ENCODE data around the gene MBNL2.
A peak's percentile ranks its signal among the peaks of the same experiment; 100 is the strongest.

MBNL2 gene

DNA sequence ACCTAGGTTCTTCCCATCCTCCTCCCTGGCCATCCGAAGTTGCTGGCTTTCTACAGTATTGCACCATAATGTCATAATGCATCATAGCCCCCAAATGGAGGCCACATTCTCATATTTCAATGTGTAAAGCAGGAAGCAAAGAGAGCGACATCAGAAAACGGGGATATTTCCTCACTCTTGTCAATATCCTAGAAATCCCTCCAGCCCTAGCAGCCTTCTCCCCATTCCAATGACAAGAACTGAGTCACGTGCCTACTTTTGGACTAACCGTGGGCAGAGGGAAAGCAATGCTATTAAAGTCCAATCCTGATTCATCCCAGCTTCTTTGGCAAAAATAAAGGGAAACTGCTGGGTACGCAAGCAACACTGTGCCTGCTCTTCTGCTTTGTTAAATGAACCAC lies 207.5 kb downstream of the MBNL2 start:
- no peak for DNase-seq

DNA sequence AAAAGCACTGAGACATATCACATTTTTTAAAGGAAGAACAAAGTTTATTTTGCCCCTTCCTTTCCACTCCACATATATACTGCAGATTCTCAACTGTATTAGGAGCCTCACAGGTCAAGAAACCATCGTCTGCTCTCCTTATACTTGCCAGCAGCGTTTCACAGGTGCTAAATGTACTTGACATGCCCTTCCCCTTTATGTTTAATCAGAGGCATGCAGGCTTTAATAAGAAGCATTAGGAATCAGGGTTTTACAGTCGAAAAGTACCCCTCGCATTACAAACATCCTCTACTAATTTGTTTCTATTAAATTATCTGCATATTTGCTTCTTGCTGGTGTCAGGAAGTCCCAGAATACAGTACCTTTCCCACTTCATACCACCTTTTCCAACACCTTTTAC lies 208.2 kb downstream of the MBNL2 start:
- DNase-seq, result no peak

GRCh38 chr13:97431171-97431764 lies 209.1 kb downstream of the MBNL2 start:
- no peak for DNase-seq

- DNase-seq, result peak; percentile 37
Measured at GRCh38 chr13:97432232-97432916, 210.2 kb downstream of the MBNL2 start.

DNA sequence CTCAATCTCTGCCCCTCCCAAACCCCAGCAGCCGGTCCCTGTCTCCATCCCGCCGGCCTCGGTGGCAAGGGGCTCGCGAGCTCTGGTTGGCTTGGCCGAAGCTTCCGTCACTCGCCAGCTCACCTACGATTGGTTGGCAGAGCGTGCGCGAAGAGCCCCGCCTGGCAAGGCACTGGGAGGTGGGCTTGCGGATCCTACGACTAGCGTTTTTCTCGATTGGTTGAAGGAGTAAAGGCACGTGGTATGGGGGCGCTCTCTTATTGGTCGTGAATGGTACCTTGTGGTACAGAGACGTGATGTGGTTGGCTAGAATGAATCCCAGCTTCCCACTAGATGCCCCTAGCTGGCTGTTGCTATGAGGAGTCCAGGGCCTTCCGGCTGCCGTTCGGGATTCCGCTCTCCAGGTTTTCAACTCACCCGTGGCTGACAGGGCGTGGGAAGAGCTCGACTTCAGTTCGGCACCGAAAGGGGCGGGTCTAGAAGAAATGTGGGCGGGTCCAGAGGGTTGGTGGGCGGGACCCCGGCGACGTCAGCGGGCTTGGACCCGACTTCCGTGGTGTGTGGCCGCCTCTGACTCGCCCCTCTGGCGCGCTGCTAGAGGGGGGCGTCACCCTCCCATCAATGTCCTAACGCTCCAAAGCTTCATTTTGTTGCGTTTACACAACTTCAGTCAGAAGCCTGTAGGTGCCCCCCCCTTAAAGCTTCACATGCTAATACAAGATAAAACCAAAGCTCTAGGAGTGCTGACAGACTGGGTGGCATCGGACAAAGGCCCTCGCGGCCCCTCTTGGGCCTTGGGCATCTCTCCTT lies 211.0 kb downstream of the MBNL2 start:
- peak; percentile 100 for DNase-seq

DNA sequence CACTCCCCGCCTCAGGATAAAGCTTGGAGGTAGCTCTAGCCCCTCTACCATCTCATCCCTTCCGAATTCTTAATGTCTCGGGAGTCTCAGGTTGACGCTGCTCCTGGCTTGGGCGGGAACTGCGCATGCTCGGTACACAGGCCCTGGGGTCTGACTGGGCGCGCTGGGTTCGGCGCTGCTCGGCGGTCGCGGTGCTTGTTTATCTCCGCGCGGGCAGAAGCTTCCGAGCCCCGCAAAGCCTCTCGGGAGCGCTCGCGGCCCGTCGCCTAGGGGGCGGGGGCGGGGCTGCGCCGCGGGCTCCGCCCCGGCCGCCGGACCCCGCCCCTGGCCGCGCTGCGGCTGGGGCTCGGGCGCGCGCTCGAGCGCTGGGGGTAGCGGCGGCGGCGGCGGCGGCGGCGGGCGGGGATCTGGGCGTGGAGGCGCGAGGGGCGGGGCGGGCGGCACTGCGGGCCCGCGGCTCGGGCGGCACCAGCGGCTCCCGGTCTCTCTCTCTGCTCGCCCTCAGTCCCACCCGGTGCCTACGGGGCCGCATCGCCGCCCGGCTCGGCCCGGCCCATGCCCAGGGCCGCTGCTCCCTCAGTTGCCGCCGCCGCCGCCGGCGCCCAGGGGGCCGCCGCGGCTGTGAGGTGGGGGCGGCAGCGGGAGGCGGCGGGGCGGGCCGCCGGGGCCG lies 211.7 kb downstream of the MBNL2 start, which contains the start of gene RAP2A:
Gene RAP2A, plus strand, starts transcription at position 443 of the 670 bp plus-strand sequence. CDS start 302 bp downstream, outside the sequence.
- DNase-seq, result peak; percentile 98

- DNase-seq, result peak; percentile 80
Measured at GRCh38 chr13:97434397-97435201, 212.5 kb downstream of the MBNL2 start.

GRCh38 chr13:97435323-97435722 lies 213.2 kb downstream of the MBNL2 start:
- DNase-seq, result no peak

DNA sequence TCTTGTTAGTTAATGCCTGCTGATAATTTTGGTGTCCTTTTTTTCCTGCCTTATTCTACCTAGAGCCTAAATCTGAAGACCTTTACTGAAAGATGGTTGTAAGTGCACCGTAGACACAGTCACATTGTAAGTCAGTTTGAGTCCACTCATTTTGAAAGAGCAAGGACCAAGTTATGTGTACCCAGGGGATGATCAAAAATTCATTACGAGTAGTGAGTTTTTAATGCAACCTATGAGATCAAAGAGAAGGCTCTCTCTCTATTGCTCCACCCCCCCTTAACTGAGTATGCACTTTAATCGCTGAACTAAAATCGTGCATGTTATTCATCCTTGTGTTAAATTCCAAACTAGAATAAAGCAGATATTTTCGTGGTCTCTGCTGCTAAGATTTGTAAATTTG lies 213.7 kb downstream of the MBNL2 start:
- peak; percentile 50 for DNase-seq

DNA sequence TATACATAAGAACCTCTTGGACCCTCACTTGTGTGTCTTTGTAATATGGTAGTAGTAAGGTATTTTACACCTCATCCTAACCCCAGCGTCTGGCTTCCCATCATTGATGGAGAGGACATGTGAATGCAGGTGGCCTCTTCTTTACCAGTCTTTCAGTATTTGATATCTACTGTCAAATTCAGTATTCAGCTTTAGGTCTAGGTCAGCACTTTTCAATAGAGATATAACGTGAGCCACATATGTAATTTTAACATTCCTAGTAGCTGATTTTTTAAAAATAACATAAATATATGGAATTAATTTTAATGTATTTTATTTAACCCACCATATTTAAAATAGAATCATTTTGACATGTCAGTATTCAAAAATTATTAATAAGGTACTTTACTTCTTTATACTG lies 214.7 kb downstream of the MBNL2 start:
- no peak for DNase-seq

DNA sequence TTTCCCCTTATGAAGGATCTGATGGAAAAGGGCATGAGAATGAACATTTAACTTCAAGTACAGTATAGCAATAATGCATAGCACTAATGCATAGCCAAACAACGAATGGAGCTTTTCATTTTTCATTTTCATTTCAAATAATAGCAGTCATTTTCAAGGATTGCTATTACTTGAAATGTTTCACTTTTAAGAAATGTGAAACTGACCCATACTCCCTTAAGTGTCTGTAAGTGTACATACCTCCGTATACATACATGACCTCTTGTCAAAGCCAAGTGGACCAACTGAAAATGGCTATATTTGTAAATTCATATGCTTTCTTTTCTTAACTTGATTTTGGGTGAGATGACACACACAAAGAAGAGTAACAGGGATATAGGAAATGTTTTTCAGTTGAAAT lies 215.6 kb downstream of the MBNL2 start:
- DNase-seq, result no peak

DNA sequence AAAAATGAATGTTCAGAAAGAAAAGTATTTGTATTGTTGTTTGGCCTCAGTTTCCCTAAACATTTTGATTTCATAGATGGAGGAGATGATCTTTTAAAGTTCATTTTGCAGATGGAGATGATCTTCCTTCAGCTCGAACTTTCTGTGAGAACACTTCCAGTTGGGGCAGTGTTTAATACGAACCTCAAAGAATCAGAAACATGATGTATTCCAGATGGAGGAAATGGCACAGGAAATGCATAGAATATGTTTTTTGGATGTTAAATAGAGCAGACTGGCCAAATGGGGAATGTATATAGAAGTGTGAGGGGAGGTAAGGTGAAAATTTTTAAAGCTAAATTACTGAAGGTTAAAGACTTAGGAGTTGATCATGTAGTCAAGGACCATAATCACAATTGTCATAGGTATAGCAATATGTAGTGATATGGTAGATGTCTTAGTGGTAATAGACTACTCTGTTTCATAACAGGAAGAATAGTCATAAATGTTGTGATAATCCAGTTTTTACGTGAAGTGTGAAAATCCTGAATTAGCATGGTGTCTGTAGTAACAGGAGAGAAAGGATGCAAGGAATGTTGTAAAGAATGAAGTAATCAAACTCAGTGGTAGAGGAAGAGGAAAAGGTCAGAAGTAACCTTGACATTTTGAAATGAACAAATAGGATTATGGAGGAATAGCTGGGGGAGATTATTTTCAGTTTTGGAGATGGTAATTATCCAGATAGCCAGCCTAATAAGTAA lies 216.9 kb downstream of the MBNL2 start:
- DNase-seq, result no peak

GRCh38 chr13:97440598-97441170 lies 218.6 kb downstream of the MBNL2 start:
- no peak for DNase-seq

- no peak for DNase-seq
Measured at GRCh38 chr13:97441368-97441767, 219.2 kb downstream of the MBNL2 start.

All from NCI-H82 (cell line).